HG03342 (cell line): ENCODE results near the gene ZNF497.
A peak's percentile ranks its signal among the peaks of the same experiment; 100 is the strongest.
"Not testable (repeated sequence)": the region's sequence is repeated elsewhere in the genome, so short reads cannot be mapped to it uniquely, and the experiment has no call there.

ENCODE experiments used
- ATAC-seq: cut with Tn5 transposase; IDR thresholded peaks from one replicate; pipeline ENCODE4 v1.9.1; 2021; ENCODE audit warnings: mild to moderate bottlenecking, moderate library complexity; ENCODE audit not compliant: unreplicated experiment

ZNF497 gene

GRCh38 chr19:58362272-58362994 lies at the start of gene ZNF497:
TSS of gene ZNF497 (minus strand) at chr19:58362751. CDS start at chr19:58357635, 5,116 bp downstream.
- ATAC-seq = peak; percentile 76

- no peak for ATAC-seq
Measured at GRCh38 chr19:58409010-58409790, 46.6 kb upstream of the ZNF497 start.

- ATAC-seq = peak; percentile 90
Measured at GRCh38 chr19:58408152-58409009, 45.8 kb upstream of the ZNF497 start, which contains the start of gene ZNF584. TSS of gene ZNF584 (plus strand) at chr19:58408649. CDS start at chr19:58409148, 499 bp downstream.

GRCh38 chr19:58407658-58408151 lies 45.2 kb upstream of the ZNF497 start:
- ATAC-seq = peak; percentile 5

- ATAC-seq = no peak
Measured at GRCh38 chr19:58406818-58407657, 44.5 kb upstream of the ZNF497 start.

- not testable (repeated sequence) for ATAC-seq
Measured at GRCh38 chr19:58403920-58404478, 41.4 kb upstream of the ZNF497 start.

- ATAC-seq = no peak
Measured at GRCh38 chr19:58401840-58402421, 39.4 kb upstream of the ZNF497 start.

GRCh38 chr19:58400916-58401839 lies 38.6 kb upstream of the ZNF497 start:
- peak; percentile 96 for ATAC-seq

- ATAC-seq = no peak
Measured at GRCh38 chr19:58400316-58400915, 37.9 kb upstream of the ZNF497 start.

- no peak for ATAC-seq
Measured at GRCh38 chr19:58399903-58400302, 37.4 kb upstream of the ZNF497 start.

- no peak for ATAC-seq
Measured at GRCh38 chr19:58398545-58398944, 36.0 kb upstream of the ZNF497 start.

- no peak for ATAC-seq
Measured at GRCh38 chr19:58398087-58398486, 35.5 kb upstream of the ZNF497 start.

- no peak for ATAC-seq
Measured at GRCh38 chr19:58397533-58398037, 35.0 kb upstream of the ZNF497 start.

- no peak for ATAC-seq
Measured at GRCh38 chr19:58396691-58397532, 34.4 kb upstream of the ZNF497 start.

- ATAC-seq = no peak
Measured at GRCh38 chr19:58395979-58396627, 33.6 kb upstream of the ZNF497 start.
